Endothelial cell of umbilical vein (primary cell): Measurements from ENCODE around the gene RPL13. TPM values are rescaled to one million over a fixed set of nuclear protein-coding genes. Genes with fewer than 3 reads are reported as not detected.

ENCODE experiments used
- BruUV-seq: library from RNA; stranded (reverse); fragments of 400-500 nt; replicated peaks from 2 replicates; lab custom pipeline; 2021; lab: Mats Ljungman, UMichigan
- CTCF ChIA-PET: fragments of 300-600, 350-600 bp; sonication (Branson Sonifier 250); formaldehyde crosslinking; loops from one replicate; lab custom pipeline; 2021; ENCODE audit warnings: antibody characterized with exemption, inconsistent platforms; lab: Charles Lee
- POLR2A ChIA-PET: fragments of 300-600, 350-600 bp; sonication (Branson Sonifier 250); formaldehyde crosslinking; loops from one replicate; lab custom pipeline; 2021; ENCODE audit warnings: antibody characterized with exemption, inconsistent platforms; lab: Charles Lee
- DNase-seq: peaks from one replicate; pipeline ENCODE4 v3.0.0-alpha.2; 2011; ENCODE audit warnings: low read depth, low spot score
- FAIRE-seq: peaks from 2 replicates; lab custom pipeline; 2011; peaks lifted over from hg19 to GRCh38; lab: Jason Lieb, UNC
- H2AFZ ChIP-seq: 2 replicates; pipeline ENCODE4 v1.6.0; 2012; ENCODE audit warnings: low read depth, low read length, control low read depth, inconsistent platforms
- H3K27ac ChIP-seq: 2 replicates; pipeline ENCODE4 v1.5.1; 2011; ENCODE audit warnings: low read depth, mild to moderate bottlenecking, control low read depth, low read length, moderate library complexity; ENCODE audit not compliant: insufficient read depth
- H3K27me3 ChIP-seq, 2 experiments: 2 replicates each; pipeline versions ENCODE4 v1.6.0 to v1.6.1; 2011; ENCODE audit warnings: low read length in 2 of 2, mixed read lengths in 1 of 2; ENCODE audit not compliant: control insufficient read depth in 2 of 2, insufficient read depth in 2 of 2
- H3K36me3 ChIP-seq, 2 experiments: 2 replicates in 1 of 2; 3 replicates in 1 of 2; pipeline ENCODE4 v1.5.1; 2011; ENCODE audit warnings: low read length in 2 of 2, mild to moderate bottlenecking in 1 of 2, moderate library complexity in 1 of 2; ENCODE audit not compliant: control insufficient read depth in 2 of 2, insufficient read depth in 2 of 2; ENCODE audit errors: extremely low read depth in 1 of 2
- H3K4me1 ChIP-seq: 3 replicates; pipeline ENCODE4 v1.5.1; 2011; ENCODE audit warnings: mild to moderate bottlenecking, low read length; ENCODE audit not compliant: control insufficient read depth, insufficient read depth; ENCODE audit errors: extremely low read depth
- H3K4me2 ChIP-seq: 2 replicates; pipeline ENCODE4 v1.6.1; 2011; ENCODE audit warnings: low read length, control low read depth, mixed read lengths; ENCODE audit not compliant: insufficient read depth
- H3K4me3 ChIP-seq, 3 experiments: fragments of 200-600 bp in 1 of 3; sonication (generic), shearing (Covaris generic) in 1 of 3; replicated peaks in 1 of 3; 2 replicates each; pipeline ENCODE4 v1.5.1; 2011 to 2016; ENCODE audit warnings: control low read depth in 3 of 3, low read length in 3 of 3, mild to moderate bottlenecking in 2 of 3, inconsistent platforms in 1 of 3, low read depth in 1 of 3, moderate library complexity in 1 of 3; ENCODE audit not compliant: insufficient read depth in 1 of 3
- H3K79me2 ChIP-seq: 2 replicates; pipeline ENCODE4 v1.6.0; 2012; ENCODE audit warnings: low read length, inconsistent platforms; ENCODE audit not compliant: control insufficient read depth, insufficient read depth
- H3K9ac ChIP-seq: replicated peaks from 2 replicates; pipeline ENCODE3; 2011; ENCODE audit warnings: low read length, control low read depth; ENCODE audit not compliant: insufficient read depth; ENCODE audit errors: extremely low read depth
- H3K9me1 ChIP-seq: replicated peaks from 3 replicates; pipeline ENCODE4 v1.6.0; 2011; ENCODE audit warnings: mild to moderate bottlenecking, low read length; ENCODE audit not compliant: control insufficient read depth, insufficient read depth; ENCODE audit errors: extremely low read depth
- H3K9me3 ChIP-seq: replicated peaks from 2 replicates; pipeline ENCODE4 v1.5.1; 2012; ENCODE audit warnings: low read length, inconsistent platforms; ENCODE audit not compliant: control insufficient read depth, insufficient read depth
- H4K20me1 ChIP-seq: replicated peaks from 2 replicates; pipeline ENCODE3; 2011; ENCODE audit warnings: mild to moderate bottlenecking, low read length; ENCODE audit not compliant: control insufficient read depth, insufficient read depth; ENCODE audit errors: extremely low read depth
- EZH2 ChIP-seq: IDR thresholded peaks from 2 replicates; pipeline ENCODE4 v1.6.1; 2012; ENCODE audit warnings: borderline replicate concordance, low read depth, mild to moderate bottlenecking, moderate library complexity, low read length, inconsistent platforms; ENCODE audit not compliant: severe bottlenecking
- FOS ChIP-seq: IDR thresholded peaks from 2 replicates; pipeline ENCODE4 v1.6.1; 2011; ENCODE audit warnings: mild to moderate bottlenecking, low read length, moderate library complexity, borderline replicate concordance; ENCODE audit not compliant: insufficient read depth
- GATA2 ChIP-seq: IDR thresholded peaks from 2 replicates; pipeline ENCODE4 v1.7.0; 2011; ENCODE audit warnings: low read depth, mild to moderate bottlenecking, moderate library complexity, mixed read lengths, low read length; ENCODE audit not compliant: insufficient read length, insufficient read depth
- JUN ChIP-seq: IDR thresholded peaks from 2 replicates; pipeline ENCODE4 v1.6.1; 2011; ENCODE audit warnings: borderline replicate concordance, low read depth; ENCODE audit not compliant: insufficient read length, insufficient read depth
- MYC ChIP-seq: IDR thresholded peaks from one replicate; pipeline ENCODE4 v1.6.1; 2011; ENCODE audit warnings: mild to moderate bottlenecking, low read depth, low read length
- POLR2A ChIP-seq: IDR thresholded peaks from 2 replicates; pipeline ENCODE4 v1.6.1; 2012; ENCODE audit warnings: low read depth, mild to moderate bottlenecking, control low read depth, low read length
- POLR2AphosphoS5 ChIP-seq: IDR thresholded peaks from 2 replicates; pipeline ENCODE4 v1.6.1; 2012; ENCODE audit warnings: low read depth, mild to moderate bottlenecking, control low read depth, low read length, moderate library complexity; ENCODE audit not compliant: insufficient read depth
- dilution Hi-C: fragments of 300-500 bp; cut with MboI; formaldehyde crosslinking; loops from one replicate; pipeline ENCODE4 v1.15.0; 2019; ENCODE audit warnings: low sequenced_read_pairs; ENCODE audit not compliant: extremely low pct_ligation_motif_present
- intact Hi-C: fragments of 100-400 bp; cut with micrococcal nuclease; formaldehyde crosslinking; loops from one replicate; pipeline ENCODE4 v1.10.0; 2022
- polyA plus RNA-seq, 4 experiments: library from polyadenylated mRNA; depleted of rRNA in 3 of 4; stranded (reverse) in 3 of 4; unstranded in 1 of 4; fragments of >200 nt; gene quantifications; 2 replicates each; pipeline versions ENCODE4 v1.2.1 to v1.2.3, GENCODE V29; 2011 to 2012; ENCODE audit warnings: missing spikeins in 1 of 4
- total RNA-seq: library from RNA; stranded (reverse); gene quantifications from 2 replicates; pipeline ENCODE4 v1.2.3, GENCODE V29; 2021
- TF ChIP-seq, protein P1 (sequence below): IDR thresholded peaks from 2 replicates; pipeline ENCODE4 v1.6.1; 2011; ENCODE audit not compliant: insufficient read depth, insufficient read length
- TF ChIP-seq, protein P2 (sequence below), 2 donors: IDR thresholded peaks; 1 replicate in 1 of 2; 2 replicates in 1 of 2; pipeline ENCODE4 v1.5.1; 2011; ENCODE audit warnings: low read length in 2 of 2, mild to moderate bottlenecking in 2 of 2, moderate library complexity in 2 of 2, control low read depth in 1 of 2, inconsistent platforms in 1 of 2, low read depth in 1 of 2; ENCODE audit not compliant: insufficient read depth in 1 of 2; ENCODE audit errors: extremely low read depth in 1 of 2

RPL13 gene
- total and polyA plus RNA-seq, 2 donors (not counting 3 experiments of a cell fraction or from before 2014, with no cell fraction given): 1,463 to 5,670 TPM

DNA sequence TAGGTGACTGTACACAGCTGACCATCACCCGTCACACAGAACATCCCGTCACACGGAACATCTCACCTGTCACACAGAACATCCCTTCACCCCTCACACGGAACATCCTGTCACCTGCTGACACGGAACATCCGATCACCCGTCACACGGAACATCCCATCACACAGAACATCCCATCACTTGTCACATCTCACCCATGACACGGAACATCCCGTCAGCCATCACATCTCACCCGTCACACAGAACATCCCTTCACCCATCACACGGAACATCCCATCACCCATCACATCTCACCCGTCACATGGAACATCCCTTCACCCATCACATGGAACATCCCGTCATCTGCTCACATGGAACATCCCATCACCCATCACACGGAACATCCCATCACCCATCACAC lies 18.9 kb downstream of the RPL13 start:
- Histone ChIP-seq H2AFZ (no peak overlapping the region), H3K27ac (no peak overlapping the region), H3K4me2 (no peak overlapping the region), H3K79me2 (no peaks in the 10 kb centered on the region), H3K9me3 (no peaks in the 10 kb centered on the region), H3K27me3 (peaks cover 0 to 1% of the 10 kb centered on the region in 2 experiments), H3K4me3 (no peak overlapping the region), H3K36me3 (no peaks in the 10 kb centered on the region), H3K9me1 (no peaks in the 10 kb centered on the region), H3K9ac (no peak overlapping the region), H3K4me1 (peaks cover 25% of the 10 kb centered on the region), H4K20me1 (no peaks in the 10 kb centered on the region)
- FAIRE-seq: no peak
- dilution Hi-C loops (no loop called here), intact Hi-C loops (loop anchor here (10.0 kb wide), 1 partner anchor 145 kb away; the partner anchor contains the start of genes VPS9D1 and ZNF276)
- ChIA-PET POLR2A (no interaction called here), CTCF (no interaction called here)
- BruUV-seq: no TSS peak
- DNase-seq: no peak
- TF ChIP-seq, protein P1, sequence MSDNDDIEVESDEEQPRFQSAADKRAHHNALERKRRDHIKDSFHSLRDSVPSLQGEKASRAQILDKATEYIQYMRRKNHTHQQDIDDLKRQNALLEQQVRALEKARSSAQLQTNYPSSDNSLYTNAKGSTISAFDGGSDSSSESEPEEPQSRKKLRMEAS: no peak
- no peak for TF ChIP-seq EZH2
- TF ChIP-seq MYC: no peak
- TF ChIP-seq FOS: no peak
- no peak for TF ChIP-seq POLR2A
- no peak for TF ChIP-seq POLR2AphosphoS5
- no peak for TF ChIP-seq GATA2
- TF ChIP-seq JUN: no peak
- TF ChIP-seq, protein P2, sequence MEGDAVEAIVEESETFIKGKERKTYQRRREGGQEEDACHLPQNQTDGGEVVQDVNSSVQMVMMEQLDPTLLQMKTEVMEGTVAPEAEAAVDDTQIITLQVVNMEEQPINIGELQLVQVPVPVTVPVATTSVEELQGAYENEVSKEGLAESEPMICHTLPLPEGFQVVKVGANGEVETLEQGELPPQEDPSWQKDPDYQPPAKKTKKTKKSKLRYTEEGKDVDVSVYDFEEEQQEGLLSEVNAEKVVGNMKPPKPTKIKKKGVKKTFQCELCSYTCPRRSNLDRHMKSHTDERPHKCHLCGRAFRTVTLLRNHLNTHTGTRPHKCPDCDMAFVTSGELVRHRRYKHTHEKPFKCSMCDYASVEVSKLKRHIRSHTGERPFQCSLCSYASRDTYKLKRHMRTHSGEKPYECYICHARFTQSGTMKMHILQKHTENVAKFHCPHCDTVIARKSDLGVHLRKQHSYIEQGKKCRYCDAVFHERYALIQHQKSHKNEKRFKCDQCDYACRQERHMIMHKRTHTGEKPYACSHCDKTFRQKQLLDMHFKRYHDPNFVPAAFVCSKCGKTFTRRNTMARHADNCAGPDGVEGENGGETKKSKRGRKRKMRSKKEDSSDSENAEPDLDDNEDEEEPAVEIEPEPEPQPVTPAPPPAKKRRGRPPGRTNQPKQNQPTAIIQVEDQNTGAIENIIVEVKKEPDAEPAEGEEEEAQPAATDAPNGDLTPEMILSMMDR (IDR thresholded peaks at IDR 0.05; ENCODE audit: extremely low read depth in 1 of 2, insufficient read depth in 1 of 2, low read depth in 1 of 2, low read length in 2 of 2): no peak
